Measurements from ENCODE around the gene GRM1. TPM values are rescaled to one million over a fixed set of nuclear protein-coding genes. Genes with fewer than 3 reads are reported as not detected.

Gene GRM1
- total and polyA plus RNA-seq, 2 experiments from 2014 or later = 0.29 to 0.63 TPM

- Mint-ChIP-seq H3K27me3 (ENCODE audit: insufficient read depth, low read depth, poor library complexity) (peaks cover 2% of the 10 kb centered on the region), H3K9me3 (peaks cover 25% of the 10 kb centered on the region), H3K4me3 (no peak overlapping the region), H3K27ac (no peak overlapping the region), H3K4me1 (no peaks in the 10 kb centered on the region; the same call in 2 of the 3 replicates), H3K36me3 (ENCODE audit: low read depth) (peaks cover 9% of the 10 kb centered on the region; the same call in 2 of the 3 replicates)
- H2AFZ ChIP-seq = no peak overlapping the region
- H3K79me2 ChIP-seq (replicated peaks; ENCODE audit: insufficient read depth) = no peaks in the 10 kb centered on the region
- no peak for DNase-seq (ENCODE audit: low spot score)
- no peaks in the 10 kb centered on the region for H3K4me1 ChIP-seq (ENCODE audit: insufficient read depth)
- H3K36me3 ChIP-seq (ENCODE audit: insufficient read depth) = no peaks in the 10 kb centered on the region
- no peaks in the 10 kb centered on the region for H3K9me2 ChIP-seq (ENCODE audit: insufficient read depth)
- H4K20me1 ChIP-seq (replicated peaks; ENCODE audit: insufficient read depth) = no peaks in the 10 kb centered on the region
- no peak overlapping the region for H3K4me2 ChIP-seq
- TF ChIP-seq JUNB (IDR thresholded peaks at IDR 0.05; ENCODE audit: unreplicated experiment) (no peak), EZH2phosphoT487 (IDR thresholded peaks at IDR 0.05; ENCODE audit: unreplicated experiment) (no peak), POLR2AphosphoS5 (IDR thresholded peaks at IDR 0.05; ENCODE audit: low read depth) (no peak), NANOG (IDR thresholded peaks at IDR 0.05; ENCODE audit: borderline replicate concordance) (no peak), EZH2 (IDR thresholded peaks at IDR 0.05; ENCODE audit: low read depth, unreplicated experiment) (no peak), CREB1 (CRISPR knock-in tag; IDR thresholded peaks at IDR 0.05; ENCODE audit: low read depth) (no peak), ETS1 (IDR thresholded peaks at IDR 0.05) (no peak), ZNF462 (CRISPR knock-in tag; IDR thresholded peaks at IDR 0.05) (no peak), ZNF331 (CRISPR knock-in tag; IDR thresholded peaks at IDR 0.05; ENCODE audit: low read depth) (no peak), REST (IDR thresholded peaks at IDR 0.05; ENCODE audit: unreplicated experiment) (no peak)
- TF ChIP-seq, protein P1, sequence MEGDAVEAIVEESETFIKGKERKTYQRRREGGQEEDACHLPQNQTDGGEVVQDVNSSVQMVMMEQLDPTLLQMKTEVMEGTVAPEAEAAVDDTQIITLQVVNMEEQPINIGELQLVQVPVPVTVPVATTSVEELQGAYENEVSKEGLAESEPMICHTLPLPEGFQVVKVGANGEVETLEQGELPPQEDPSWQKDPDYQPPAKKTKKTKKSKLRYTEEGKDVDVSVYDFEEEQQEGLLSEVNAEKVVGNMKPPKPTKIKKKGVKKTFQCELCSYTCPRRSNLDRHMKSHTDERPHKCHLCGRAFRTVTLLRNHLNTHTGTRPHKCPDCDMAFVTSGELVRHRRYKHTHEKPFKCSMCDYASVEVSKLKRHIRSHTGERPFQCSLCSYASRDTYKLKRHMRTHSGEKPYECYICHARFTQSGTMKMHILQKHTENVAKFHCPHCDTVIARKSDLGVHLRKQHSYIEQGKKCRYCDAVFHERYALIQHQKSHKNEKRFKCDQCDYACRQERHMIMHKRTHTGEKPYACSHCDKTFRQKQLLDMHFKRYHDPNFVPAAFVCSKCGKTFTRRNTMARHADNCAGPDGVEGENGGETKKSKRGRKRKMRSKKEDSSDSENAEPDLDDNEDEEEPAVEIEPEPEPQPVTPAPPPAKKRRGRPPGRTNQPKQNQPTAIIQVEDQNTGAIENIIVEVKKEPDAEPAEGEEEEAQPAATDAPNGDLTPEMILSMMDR (conservative IDR thresholded peaks at IDR 0.05; ENCODE audit: low read depth in 2 of 2) = no peak
- no peak overlapping the region for H3K4me3 ChIP-seq
- H3F3A ChIP-seq (replicated peaks; ENCODE audit: low read depth) = no peaks in the 10 kb centered on the region
- H3K27me3 ChIP-seq (ENCODE audit: insufficient read depth) = no peaks in the 10 kb centered on the region
- no peak for ATAC-seq
- no peak overlapping the region for H3K27ac ChIP-seq (ENCODE audit: low read depth)
Observed at GRCh38 chr6:146460941-146461340, 432.1 kb downstream of the GRM1 start.
